H1 (cell line): Measurements from ENCODE around the gene GATC. TPM values are rescaled to one million over a fixed set of nuclear protein-coding genes. Genes with fewer than 3 reads are reported as not detected.

Source experiments
- ATF3 ChIP-seq: IDR thresholded peaks from 2 replicates; pipeline ENCODE4 v1.6.1; 2011; ENCODE audit warnings: low read depth, mild to moderate bottlenecking, low read length; ENCODE audit not compliant: insufficient read depth
- CBX5 ChIP-seq: fragments of 300-800, 300-1000 bp; sonication (generic); IDR thresholded peaks from 2 replicates; pipeline ENCODE4 v1.7.1; 2016; ENCODE audit warnings: antibody characterized with exemption, low read length, low read depth
- NRF1 ChIP-seq: IDR thresholded peaks from 2 replicates; pipeline ENCODE4 v1.6.1; 2011; ENCODE audit warnings: mild to moderate bottlenecking, low read depth, low read length, improper control_type of control experiment
- RNF2 ChIP-seq: fragments of 200-900, 300-1000 bp; sonication (generic); IDR thresholded peaks from 2 replicates; pipeline ENCODE4 v1.7.1; 2016; ENCODE audit warnings: borderline replicate concordance, low read depth, mild to moderate bottlenecking, antibody characterized with exemption, low read length; ENCODE audit not compliant: poor library complexity, severe bottlenecking; ENCODE audit errors: missing control alignments
- SAP30 ChIP-seq: fragments of 300-600 bp; sonication (generic); IDR thresholded peaks from 2 replicates; pipeline ENCODE4 v1.7.1; 2012; ENCODE audit warnings: low read length, moderate library complexity, mild to moderate bottlenecking, inconsistent platforms; ENCODE audit not compliant: insufficient read depth, insufficient replicate concordance
- SP4 ChIP-seq: IDR thresholded peaks from 2 replicates; pipeline ENCODE4 v1.6.1; 2012; ENCODE audit warnings: low read length, inconsistent platforms
- polyA plus RNA-seq, 7 experiments: library from polyadenylated mRNA; depleted of rRNA in 3 of 7; stranded (reverse) in 5 of 7; unstranded in 2 of 7; fragments of >200 nt in 5 of 7; fragments of 200-250 nt in 2 of 7; gene quantifications; 1 replicate in 5 of 7; 2 replicates in 1 of 7; 4 replicates in 1 of 7; pipeline versions ENCODE4 v1.2.1 to v1.2.3, GENCODE V29; 2011 to 2013; ENCODE audit warnings: missing spikeins in 2 of 7, mixed read lengths in 2 of 7
- total RNA-seq: library from RNA; stranded (reverse); fragmentation: NEBNext Ultra II Directional; extraction: Animal tissue kit (Norgen Biotek cat#: 25700); gene quantifications from 2 replicates; pipeline ENCODE4 v1.2.1, GENCODE V29; 2021
- TF ChIP-seq, protein P1 (sequence below): fragments of 300-600 bp; sonication (generic); IDR thresholded peaks from 2 replicates; pipeline ENCODE4 v1.7.1; 2012; ENCODE audit warnings: low read length, moderate library complexity, mild to moderate bottlenecking, inconsistent platforms; ENCODE audit not compliant: insufficient replicate concordance
- TF ChIP-seq, protein P2 (sequence below), 3 experiments: IDR thresholded peaks; 1 replicate in 2 of 3; 2 replicates in 1 of 3; pipeline versions ENCODE4 v1.5.1 to v1.6.1; 2011; ENCODE audit warnings: low read length in 3 of 3, mild to moderate bottlenecking in 3 of 3, inconsistent platforms in 2 of 3, low read depth in 1 of 3, moderate library complexity in 1 of 3; ENCODE audit not compliant: insufficient read depth in 1 of 3; ENCODE audit errors: control extremely low read depth in 1 of 3

GATC gene
- total and polyA plus RNA-seq, 2 of the 8 experiments (the other 6 are each of a cell fraction or from before 2014, with no cell fraction given) = 13.2 to 30.4 TPM

GRCh38 chr12:120508537-120508936 is 62.3 kb downstream of the GATC start (continued):
- TF ChIP-seq, protein P1, sequence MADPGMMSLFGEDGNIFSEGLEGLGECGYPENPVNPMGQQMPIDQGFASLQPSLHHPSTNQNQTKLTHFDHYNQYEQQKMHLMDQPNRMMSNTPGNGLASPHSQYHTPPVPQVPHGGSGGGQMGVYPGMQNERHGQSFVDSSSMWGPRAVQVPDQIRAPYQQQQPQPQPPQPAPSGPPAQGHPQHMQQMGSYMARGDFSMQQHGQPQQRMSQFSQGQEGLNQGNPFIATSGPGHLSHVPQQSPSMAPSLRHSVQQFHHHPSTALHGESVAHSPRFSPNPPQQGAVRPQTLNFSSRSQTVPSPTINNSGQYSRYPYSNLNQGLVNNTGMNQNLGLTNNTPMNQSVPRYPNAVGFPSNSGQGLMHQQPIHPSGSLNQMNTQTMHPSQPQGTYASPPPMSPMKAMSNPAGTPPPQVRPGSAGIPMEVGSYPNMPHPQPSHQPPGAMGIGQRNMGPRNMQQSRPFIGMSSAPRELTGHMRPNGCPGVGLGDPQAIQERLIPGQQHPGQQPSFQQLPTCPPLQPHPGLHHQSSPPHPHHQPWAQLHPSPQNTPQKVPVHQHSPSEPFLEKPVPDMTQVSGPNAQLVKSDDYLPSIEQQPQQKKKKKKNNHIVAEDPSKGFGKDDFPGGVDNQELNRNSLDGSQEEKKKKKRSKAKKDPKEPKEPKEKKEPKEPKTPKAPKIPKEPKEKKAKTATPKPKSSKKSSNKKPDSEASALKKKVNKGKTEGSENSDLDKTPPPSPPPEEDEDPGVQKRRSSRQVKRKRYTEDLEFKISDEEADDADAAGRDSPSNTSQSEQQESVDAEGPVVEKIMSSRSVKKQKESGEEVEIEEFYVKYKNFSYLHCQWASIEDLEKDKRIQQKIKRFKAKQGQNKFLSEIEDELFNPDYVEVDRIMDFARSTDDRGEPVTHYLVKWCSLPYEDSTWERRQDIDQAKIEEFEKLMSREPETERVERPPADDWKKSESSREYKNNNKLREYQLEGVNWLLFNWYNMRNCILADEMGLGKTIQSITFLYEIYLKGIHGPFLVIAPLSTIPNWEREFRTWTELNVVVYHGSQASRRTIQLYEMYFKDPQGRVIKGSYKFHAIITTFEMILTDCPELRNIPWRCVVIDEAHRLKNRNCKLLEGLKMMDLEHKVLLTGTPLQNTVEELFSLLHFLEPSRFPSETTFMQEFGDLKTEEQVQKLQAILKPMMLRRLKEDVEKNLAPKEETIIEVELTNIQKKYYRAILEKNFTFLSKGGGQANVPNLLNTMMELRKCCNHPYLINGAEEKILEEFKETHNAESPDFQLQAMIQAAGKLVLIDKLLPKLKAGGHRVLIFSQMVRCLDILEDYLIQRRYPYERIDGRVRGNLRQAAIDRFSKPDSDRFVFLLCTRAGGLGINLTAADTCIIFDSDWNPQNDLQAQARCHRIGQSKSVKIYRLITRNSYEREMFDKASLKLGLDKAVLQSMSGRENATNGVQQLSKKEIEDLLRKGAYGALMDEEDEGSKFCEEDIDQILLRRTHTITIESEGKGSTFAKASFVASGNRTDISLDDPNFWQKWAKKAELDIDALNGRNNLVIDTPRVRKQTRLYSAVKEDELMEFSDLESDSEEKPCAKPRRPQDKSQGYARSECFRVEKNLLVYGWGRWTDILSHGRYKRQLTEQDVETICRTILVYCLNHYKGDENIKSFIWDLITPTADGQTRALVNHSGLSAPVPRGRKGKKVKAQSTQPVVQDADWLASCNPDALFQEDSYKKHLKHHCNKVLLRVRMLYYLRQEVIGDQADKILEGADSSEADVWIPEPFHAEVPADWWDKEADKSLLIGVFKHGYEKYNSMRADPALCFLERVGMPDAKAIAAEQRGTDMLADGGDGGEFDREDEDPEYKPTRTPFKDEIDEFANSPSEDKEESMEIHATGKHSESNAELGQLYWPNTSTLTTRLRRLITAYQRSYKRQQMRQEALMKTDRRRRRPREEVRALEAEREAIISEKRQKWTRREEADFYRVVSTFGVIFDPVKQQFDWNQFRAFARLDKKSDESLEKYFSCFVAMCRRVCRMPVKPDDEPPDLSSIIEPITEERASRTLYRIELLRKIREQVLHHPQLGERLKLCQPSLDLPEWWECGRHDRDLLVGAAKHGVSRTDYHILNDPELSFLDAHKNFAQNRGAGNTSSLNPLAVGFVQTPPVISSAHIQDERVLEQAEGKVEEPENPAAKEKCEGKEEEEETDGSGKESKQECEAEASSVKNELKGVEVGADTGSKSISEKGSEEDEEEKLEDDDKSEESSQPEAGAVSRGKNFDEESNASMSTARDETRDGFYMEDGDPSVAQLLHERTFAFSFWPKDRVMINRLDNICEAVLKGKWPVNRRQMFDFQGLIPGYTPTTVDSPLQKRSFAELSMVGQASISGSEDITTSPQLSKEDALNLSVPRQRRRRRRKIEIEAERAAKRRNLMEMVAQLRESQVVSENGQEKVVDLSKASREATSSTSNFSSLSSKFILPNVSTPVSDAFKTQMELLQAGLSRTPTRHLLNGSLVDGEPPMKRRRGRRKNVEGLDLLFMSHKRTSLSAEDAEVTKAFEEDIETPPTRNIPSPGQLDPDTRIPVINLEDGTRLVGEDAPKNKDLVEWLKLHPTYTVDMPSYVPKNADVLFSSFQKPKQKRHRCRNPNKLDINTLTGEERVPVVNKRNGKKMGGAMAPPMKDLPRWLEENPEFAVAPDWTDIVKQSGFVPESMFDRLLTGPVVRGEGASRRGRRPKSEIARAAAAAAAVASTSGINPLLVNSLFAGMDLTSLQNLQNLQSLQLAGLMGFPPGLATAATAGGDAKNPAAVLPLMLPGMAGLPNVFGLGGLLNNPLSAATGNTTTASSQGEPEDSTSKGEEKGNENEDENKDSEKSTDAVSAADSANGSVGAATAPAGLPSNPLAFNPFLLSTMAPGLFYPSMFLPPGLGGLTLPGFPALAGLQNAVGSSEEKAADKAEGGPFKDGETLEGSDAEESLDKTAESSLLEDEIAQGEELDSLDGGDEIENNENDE = no peak
- no peak for TF ChIP-seq ATF3
- TF ChIP-seq SAP30 = no peak
- no peak for TF ChIP-seq CBX5
- no peak for TF ChIP-seq NRF1
- no peak for TF ChIP-seq RNF2
- TF ChIP-seq SP4 = no peak
- TF ChIP-seq, protein P2, sequence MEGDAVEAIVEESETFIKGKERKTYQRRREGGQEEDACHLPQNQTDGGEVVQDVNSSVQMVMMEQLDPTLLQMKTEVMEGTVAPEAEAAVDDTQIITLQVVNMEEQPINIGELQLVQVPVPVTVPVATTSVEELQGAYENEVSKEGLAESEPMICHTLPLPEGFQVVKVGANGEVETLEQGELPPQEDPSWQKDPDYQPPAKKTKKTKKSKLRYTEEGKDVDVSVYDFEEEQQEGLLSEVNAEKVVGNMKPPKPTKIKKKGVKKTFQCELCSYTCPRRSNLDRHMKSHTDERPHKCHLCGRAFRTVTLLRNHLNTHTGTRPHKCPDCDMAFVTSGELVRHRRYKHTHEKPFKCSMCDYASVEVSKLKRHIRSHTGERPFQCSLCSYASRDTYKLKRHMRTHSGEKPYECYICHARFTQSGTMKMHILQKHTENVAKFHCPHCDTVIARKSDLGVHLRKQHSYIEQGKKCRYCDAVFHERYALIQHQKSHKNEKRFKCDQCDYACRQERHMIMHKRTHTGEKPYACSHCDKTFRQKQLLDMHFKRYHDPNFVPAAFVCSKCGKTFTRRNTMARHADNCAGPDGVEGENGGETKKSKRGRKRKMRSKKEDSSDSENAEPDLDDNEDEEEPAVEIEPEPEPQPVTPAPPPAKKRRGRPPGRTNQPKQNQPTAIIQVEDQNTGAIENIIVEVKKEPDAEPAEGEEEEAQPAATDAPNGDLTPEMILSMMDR (IDR thresholded peaks at IDR 0.05; ENCODE audit: control extremely low read depth in 1 of 3, insufficient read depth in 1 of 3, low read depth in 1 of 3, low read length in 3 of 3) = no peak
- TF ChIP-seq, all 59 proteins: peak for 0
